HFFc6 (cell line): ENCODE data around the gene PRKAR1B. TPM values are rescaled to one million over a fixed set of nuclear protein-coding genes. Genes with fewer than 3 reads are reported as not detected.

Source experiments
- DNase-seq: peaks from one replicate; pipeline ENCODE4 v3.0.0-alpha.2; 2018
- H3K27ac Mint-ChIP-seq: 2 replicates; pipeline ENCODE4 v1.8.0; 2020; ENCODE audit warnings: mild to moderate bottlenecking, mixed read lengths
- H3K27me3 Mint-ChIP-seq: 2 replicates; pipeline ENCODE4 v1.8.0; 2021; ENCODE audit warnings: mild to moderate bottlenecking, moderate library complexity, mixed read lengths; ENCODE audit not compliant: insufficient read depth
- H3K36me3 Mint-ChIP-seq: 2 replicates; pipeline ENCODE4 v1.8.0; 2021; ENCODE audit warnings: low read depth, mixed read lengths
- H3K4me1 Mint-ChIP-seq: 2 replicates; pipeline ENCODE4 v1.8.0; 2020; ENCODE audit warnings: low read depth, mixed read lengths
- H3K4me3 Mint-ChIP-seq: 2 replicates; pipeline ENCODE4 v1.8.0; 2020; ENCODE audit warnings: mild to moderate bottlenecking, moderate library complexity, mixed read lengths
- H3K9me3 Mint-ChIP-seq: 2 replicates; pipeline ENCODE4 v1.8.0; 2020; ENCODE audit warnings: mild to moderate bottlenecking, mixed read lengths
- CTCF ChIP-seq: fragments of 200-600 bp; sonication (generic); IDR thresholded peaks from 2 replicates; pipeline ENCODE4 v1.5.0; 2021; ENCODE audit warnings: antibody characterized with exemption, mild to moderate bottlenecking
- total RNA-seq, 6 experiments: library from RNA; stranded (reverse); fragmentation: NEBNext Ultra II Directional; extraction: Animal tissue kit (Norgen Biotek cat#: 25700); gene quantifications; 2 replicates in 1 of 6; 3 replicates in 5 of 6; pipeline ENCODE4 v1.2.3, GENCODE V29; 2021

The PRKAR1B gene
- total RNA-seq, 6 experiments from 2014 or later, result 15.5 to 22.7 (median 17.1) TPM

GRCh38 chr7:573269-573932, 153.7 kb downstream of the PRKAR1B start:
- no peaks in the 10 kb centered on the region for H3K4me1 Mint-ChIP-seq
- TF ChIP-seq CTCF, result no peak
- no peaks in the 10 kb centered on the region for H3K9me3 Mint-ChIP-seq
- no peak for DNase-seq
- peaks cover 5% of the 10 kb centered on the region for H3K27me3 Mint-ChIP-seq
- peaks cover 8% of the 10 kb centered on the region; the same call in 1 of the 2 replicates for H3K36me3 Mint-ChIP-seq
- no peak overlapping the region for H3K27ac Mint-ChIP-seq
- no peak overlapping the region for H3K4me3 Mint-ChIP-seq

- no peak overlapping the region for H3K4me3 Mint-ChIP-seq
- no peaks in the 10 kb centered on the region for H3K9me3 Mint-ChIP-seq
- H3K27me3 Mint-ChIP-seq, result peaks cover 5% of the 10 kb centered on the region
- peaks cover 8% of the 10 kb centered on the region; the same call in 1 of the 2 replicates for H3K36me3 Mint-ChIP-seq
- no peak overlapping the region for H3K27ac Mint-ChIP-seq
- DNase-seq, result no peak
- H3K4me1 Mint-ChIP-seq, result no peaks in the 10 kb centered on the region
- TF ChIP-seq CTCF, result no peak
Measured at GRCh38 chr7:572416-573268, 154.4 kb downstream of the PRKAR1B start.

- no peak overlapping the region for H3K27ac Mint-ChIP-seq
- no peak for TF ChIP-seq CTCF
- no peaks in the 10 kb centered on the region for H3K4me1 Mint-ChIP-seq
- no peak for DNase-seq
- peaks cover 8% of the 10 kb centered on the region; the same call in 1 of the 2 replicates for H3K36me3 Mint-ChIP-seq
- peaks cover 5% of the 10 kb centered on the region for H3K27me3 Mint-ChIP-seq
- no peak overlapping the region for H3K4me3 Mint-ChIP-seq
- no peaks in the 10 kb centered on the region for H3K9me3 Mint-ChIP-seq
Measured at GRCh38 chr7:571718-572415, 155.2 kb downstream of the PRKAR1B start.

- no peak for TF ChIP-seq CTCF
- no peak overlapping the region for H3K27ac Mint-ChIP-seq
- H3K9me3 Mint-ChIP-seq, result no peaks in the 10 kb centered on the region
- H3K4me3 Mint-ChIP-seq, result no peak overlapping the region
- H3K4me1 Mint-ChIP-seq, result no peaks in the 10 kb centered on the region
- peaks cover 5% of the 10 kb centered on the region for H3K27me3 Mint-ChIP-seq
- peaks cover 5% of the 10 kb centered on the region; the same call in 1 of the 2 replicates for H3K36me3 Mint-ChIP-seq
- DNase-seq, result no peak
Measured at GRCh38 chr7:571096-571717, 155.9 kb downstream of the PRKAR1B start.

- H3K4me3 Mint-ChIP-seq, result no peak overlapping the region
Measured at GRCh38 chr7:570801-571070, 156.3 kb downstream of the PRKAR1B start.

More at GRCh38 chr7:570801-571070, 156.3 kb downstream of the PRKAR1B start:
- Mint-ChIP-seq H3K27me3 (peaks cover 5% of the 10 kb centered on the region), H3K4me1 (no peaks in the 10 kb centered on the region), H3K9me3 (no peaks in the 10 kb centered on the region), H3K36me3 (0 out of 2 replicates have a peak, but pooled peaks cover under 1% of the 10 kb centered on the region), H3K27ac (no peak overlapping the region)
- TF ChIP-seq CTCF, result no peak
- DNase-seq, result no peak
